ENCODE results near the gene SAPCD2. TPM values are rescaled to one million over a fixed set of nuclear protein-coding genes. Genes with fewer than 3 reads are reported as not detected.
A peak's percentile ranks its signal among the peaks of the same experiment; 100 is the strongest.

Gene SAPCD2
- total and polyA plus RNA-seq, 2 of the 8 experiments (the other 6 are each of a cell fraction or from before 2014, with no cell fraction given), result 12.7 to 32.1 TPM

DNA sequence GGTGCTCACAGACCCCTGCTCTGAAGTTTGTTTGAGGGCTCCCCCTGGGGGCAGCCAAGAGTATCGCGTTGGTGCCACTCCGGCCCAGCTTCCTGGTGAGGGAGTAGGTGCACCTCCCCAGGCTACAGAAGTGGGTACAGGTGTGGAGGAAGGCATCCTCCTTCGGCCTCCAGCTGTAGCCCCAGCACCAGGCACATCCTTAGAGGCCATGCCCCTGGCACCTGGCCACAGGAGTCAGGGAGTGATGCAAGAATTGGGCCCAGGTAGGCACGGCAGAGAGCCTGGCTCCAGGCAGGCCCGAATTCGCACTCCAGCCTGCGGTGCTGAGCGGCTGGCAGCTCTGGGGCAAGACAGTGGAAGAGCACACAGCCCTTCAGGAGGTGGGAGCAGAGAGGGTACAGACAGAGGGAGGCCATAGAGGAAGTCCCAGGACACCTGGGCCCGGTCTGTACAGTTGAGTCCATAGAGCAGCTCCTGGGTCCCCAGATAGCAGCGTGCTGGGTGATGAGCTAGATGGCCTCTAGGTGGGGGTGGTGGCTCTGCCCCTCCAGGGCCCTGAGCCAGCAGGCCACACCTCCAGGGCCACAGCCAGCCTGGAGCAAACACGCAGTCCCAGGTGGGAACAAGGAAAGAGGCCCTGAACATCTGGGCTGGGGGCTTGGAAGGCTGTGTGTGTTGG is 2.4 kb downstream of the SAPCD2 start:
- no peaks in the 10 kb centered on the region for H3K79me2 ChIP-seq (ENCODE audit: control insufficient read depth in 1 of 2, insufficient read depth in 2 of 2, low read length in 2 of 2)
- peaks cover 23 to 25% of the 10 kb centered on the region in 2 experiments for H4K20me1 ChIP-seq (replicated peaks in 1 of 2; ENCODE audit: control insufficient read depth in 1 of 2, insufficient read depth in 2 of 2, low read length in 2 of 2)
- no peak overlapping the region for H3K23ac ChIP-seq (ENCODE audit: insufficient read length)
- H3K18ac ChIP-seq (ENCODE audit: extremely low read depth, low read length), result no peak overlapping the region; the same call in 1 of the 2 replicates
- CTCF ChIA-PET (ENCODE audit: partially characterized antibody), result interaction anchor here (0.5 to 13.5 kb wide), 58 partner anchors 9 to 1573 kb away, joined by 3 to 291 read pairs (median 4); partner anchors contain the start of genes ABCA2, ANAPC2, CYSRT1 and ENTPD2
- peaks cover 2% of the 10 kb centered on the region; the same call in 1 of the 2 replicates for H3K79me1 ChIP-seq (ENCODE audit: low read depth, low read length)
- 0 out of 2 replicates have a peak overlapping the region, but pooled peaks have one; percentile 57 for H4K8ac ChIP-seq (ENCODE audit: extremely low read depth, insufficient read depth, low read length)
- H2AK5ac ChIP-seq (ENCODE audit: low read depth, low read length), result no peak overlapping the region
- H3K9ac ChIP-seq (replicated peaks in 1 of 4; ENCODE audit: extremely low read depth in 1 of 4, low read depth in 3 of 4, low read length in 3 of 4), result no peak overlapping the region
- H3K4me3 ChIP-seq (ENCODE audit: extremely low read depth in 1 of 4, insufficient read depth in 2 of 4, low read depth in 3 of 4, low read length in 4 of 4), result no peak overlapping the region
- H3K4me1 ChIP-seq (replicated peaks in 1 of 4; ENCODE audit: control insufficient read depth in 3 of 4, insufficient read depth in 4 of 4, low read length in 3 of 4), result peaks cover 0 to 25% (median 18%) of the 10 kb centered on the region in 4 experiments; a peak in 6 of 7 replicates
- H2BK120ac ChIP-seq (replicated peaks; ENCODE audit: low read depth, low read length), result no peak overlapping the region
- no peak overlapping the region for H4K91ac ChIP-seq (replicated peaks; ENCODE audit: insufficient read length, low read length)
- H2BK12ac ChIP-seq (ENCODE audit: low read depth, low read length), result peak overlapping the region; percentile 4; the same call in 1 of the 2 replicates
- 58% methylated on average over 12 of the region's 12 CpGs; no CpG with 5 or more reads in 1 of the 2 experiments for WGBS, 2 experiments (ENCODE audit: extremely low coverage in 1 of 2, insufficient coverage in 1 of 2, insufficient read length in 1 of 2, insufficient replicate concordance in 2 of 2, low coverage in 1 of 2, low lambda C conversion rate in 2 of 2, missing lambda C conversion rate in 1 of 2)
- no peak overlapping the region for H3K14ac ChIP-seq (ENCODE audit: insufficient read length)
- H3K27me3 ChIP-seq (replicated peaks in 1 of 4; ENCODE audit: control insufficient read depth in 3 of 4, extremely low read depth in 1 of 4, insufficient read depth in 3 of 4, low read length in 3 of 4), result peaks cover 0 to 15% (median 7%) of the 10 kb centered on the region in 4 experiments; a peak in 5 of 7 replicates
- no peak overlapping the region for H3K27ac ChIP-seq (ENCODE audit: low read depth, low read length)
- FAIRE-seq, result no peak
- H4K5ac ChIP-seq (ENCODE audit: insufficient read length, low read depth, low read length), result no peak overlapping the region
- H3K56ac ChIP-seq (replicated peaks; ENCODE audit: insufficient read length, low read depth, low read length), result no peak overlapping the region
- H3K36me3 ChIP-seq (ENCODE audit: control insufficient read depth in 2 of 4, insufficient read depth in 4 of 4, low read length in 3 of 4), result no peaks in the 10 kb centered on the region
- no peaks in the 10 kb centered on the region for H3K9me3 ChIP-seq (ENCODE audit: insufficient read depth in 2 of 2, low read depth in 1 of 2, low read length in 1 of 2)
- no peak overlapping the region for H2AFZ ChIP-seq (ENCODE audit: low read length)
- H3K4ac ChIP-seq (replicated peaks; ENCODE audit: insufficient read length, low read depth, low read length), result peak overlapping the region; percentile 57
- H2BK20ac ChIP-seq (ENCODE audit: low read length), result no peak overlapping the region
- POLR2A ChIA-PET (ENCODE audit: partially characterized antibody), result interaction anchor here (0.7 to 1.8 kb wide), 7 partner anchors 9 to 221 kb away, joined by 3 to 7 read pairs (median 4); partner anchors contain the start of genes FBXW5, MAN1B1, TUBB4B and UAP1L1
- peaks cover 13% of the 10 kb centered on the region for H3K23me2 ChIP-seq (ENCODE audit: low read depth, low read length)
- no peak overlapping the region for H2BK15ac ChIP-seq (ENCODE audit: low read length)
- H2BK5ac ChIP-seq (ENCODE audit: low read depth, low read length), result no peak overlapping the region
- no peak overlapping the region; a peak in 1 of 4 replicates for H3K4me2 ChIP-seq (ENCODE audit: insufficient read depth in 1 of 2, low read depth in 2 of 2, low read length in 2 of 2)
- peak in 1 of 2 experiments; percentile 93 for DNase-seq (ENCODE audit: low read depth in 1 of 2, low spot score in 2 of 2)
- TF ChIP-seq BACH1 (IDR thresholded peaks at IDR 0.05; ENCODE audit: low read length), result no peak
- 0 out of 2 replicates have a peak, but pooled peaks have one; percentile 14 for TF ChIP-seq TBP (IDR thresholded peaks at IDR 0.05; ENCODE audit: low read depth, low read length)
- no peak for TF ChIP-seq RNF2 (IDR thresholded peaks at IDR 0.05; ENCODE audit: borderline replicate concordance, low read depth, low read length, missing control alignments, poor library complexity, severe bottlenecking)
- peak in 1 of 2 experiments; percentile 47; a peak in 1 of 4 replicates for TF ChIP-seq SIN3A (conservative IDR thresholded peaks at IDR 0.05 in 1 of 2, IDR thresholded peaks at IDR 0.05 in 1 of 2; ENCODE audit: low read depth in 1 of 2, low read length in 2 of 2)
- TF ChIP-seq, protein P1, sequence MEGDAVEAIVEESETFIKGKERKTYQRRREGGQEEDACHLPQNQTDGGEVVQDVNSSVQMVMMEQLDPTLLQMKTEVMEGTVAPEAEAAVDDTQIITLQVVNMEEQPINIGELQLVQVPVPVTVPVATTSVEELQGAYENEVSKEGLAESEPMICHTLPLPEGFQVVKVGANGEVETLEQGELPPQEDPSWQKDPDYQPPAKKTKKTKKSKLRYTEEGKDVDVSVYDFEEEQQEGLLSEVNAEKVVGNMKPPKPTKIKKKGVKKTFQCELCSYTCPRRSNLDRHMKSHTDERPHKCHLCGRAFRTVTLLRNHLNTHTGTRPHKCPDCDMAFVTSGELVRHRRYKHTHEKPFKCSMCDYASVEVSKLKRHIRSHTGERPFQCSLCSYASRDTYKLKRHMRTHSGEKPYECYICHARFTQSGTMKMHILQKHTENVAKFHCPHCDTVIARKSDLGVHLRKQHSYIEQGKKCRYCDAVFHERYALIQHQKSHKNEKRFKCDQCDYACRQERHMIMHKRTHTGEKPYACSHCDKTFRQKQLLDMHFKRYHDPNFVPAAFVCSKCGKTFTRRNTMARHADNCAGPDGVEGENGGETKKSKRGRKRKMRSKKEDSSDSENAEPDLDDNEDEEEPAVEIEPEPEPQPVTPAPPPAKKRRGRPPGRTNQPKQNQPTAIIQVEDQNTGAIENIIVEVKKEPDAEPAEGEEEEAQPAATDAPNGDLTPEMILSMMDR (IDR thresholded peaks at IDR 0.05; ENCODE audit: control extremely low read depth in 1 of 3, insufficient read depth in 1 of 3, low read depth in 1 of 3, low read length in 3 of 3), result peak in 2 of 3 experiments; percentile 84 to 86; a peak in 3 of 4 replicates
- TF ChIP-seq, protein P2, sequence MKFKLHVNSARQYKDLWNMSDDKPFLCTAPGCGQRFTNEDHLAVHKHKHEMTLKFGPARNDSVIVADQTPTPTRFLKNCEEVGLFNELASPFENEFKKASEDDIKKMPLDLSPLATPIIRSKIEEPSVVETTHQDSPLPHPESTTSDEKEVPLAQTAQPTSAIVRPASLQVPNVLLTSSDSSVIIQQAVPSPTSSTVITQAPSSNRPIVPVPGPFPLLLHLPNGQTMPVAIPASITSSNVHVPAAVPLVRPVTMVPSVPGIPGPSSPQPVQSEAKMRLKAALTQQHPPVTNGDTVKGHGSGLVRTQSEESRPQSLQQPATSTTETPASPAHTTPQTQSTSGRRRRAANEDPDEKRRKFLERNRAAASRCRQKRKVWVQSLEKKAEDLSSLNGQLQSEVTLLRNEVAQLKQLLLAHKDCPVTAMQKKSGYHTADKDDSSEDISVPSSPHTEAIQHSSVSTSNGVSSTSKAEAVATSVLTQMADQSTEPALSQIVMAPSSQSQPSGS (IDR thresholded peaks at IDR 0.05; ENCODE audit: low read length), result no peak
